Activated CD8-positive, alpha-beta T cell treated with anti-CD3 and anti-CD28 coated beads, Interleukin-2, amount 10 ng/mL, durations not matched to agents 7 days and 5 days (primary cell): ENCODE data around the gene UBL4B. TPM values are rescaled to one million over a fixed set of nuclear protein-coding genes. Genes with fewer than 3 reads are reported as not detected.
"Not testable (repeated sequence)": the region's sequence is repeated elsewhere in the genome, so short reads cannot be mapped to it uniquely, and the experiment has no call there.

ENCODE experiments used
- ATAC-seq: fragments of 150-1000 bp; cut with Tn5 transposase; one replicate; pipeline ENCODE4 v1.10.0; 2021; ENCODE audit warnings: moderate library complexity
- CTCF ChIA-PET: fragments of 350-600 bp; sonication (Branson Sonifier 250); formaldehyde crosslinking; loops from one replicate; lab custom pipeline; 2021; ENCODE audit warnings: antibody characterized with exemption; lab: Charles Lee
- POLR2A ChIA-PET: fragments of 350-600 bp; sonication (Branson Sonifier 250); formaldehyde crosslinking; loops from one replicate; lab custom pipeline; 2021; ENCODE audit warnings: antibody characterized with exemption; lab: Charles Lee
- DNase-seq: peaks from one replicate; pipeline ENCODE4 v3.0.0-alpha.2; 2020
- H3K27ac Mint-ChIP-seq: one replicate; pipeline ENCODE4 v1.8.0; 2021; ENCODE audit warnings: mild to moderate bottlenecking, mixed read lengths
- H3K27me3 Mint-ChIP-seq: one replicate; pipeline ENCODE4 v1.8.0; 2021; ENCODE audit warnings: low read depth, mixed read lengths
- H3K36me3 Mint-ChIP-seq: one replicate; pipeline ENCODE4 v1.8.0; 2021; ENCODE audit warnings: low read depth, mixed read lengths
- H3K4me1 Mint-ChIP-seq: one replicate; pipeline ENCODE4 v1.8.0; 2021; ENCODE audit warnings: low read depth, mixed read lengths
- H3K4me3 Mint-ChIP-seq: one replicate; pipeline ENCODE4 v1.8.0; 2021; ENCODE audit warnings: mild to moderate bottlenecking, mixed read lengths
- H3K9me3 Mint-ChIP-seq: one replicate; pipeline ENCODE4 v1.8.0; 2022; ENCODE audit warnings: mixed read lengths; ENCODE audit not compliant: insufficient read depth
- total RNA-seq, 2 experiments: library from RNA; stranded (reverse); gene quantifications; one replicate each; pipeline ENCODE4 v1.2.3, GENCODE V29; 2021

UBL4B gene
- total RNA-seq, 2 experiments from 2014 or later = not detected

- Mint-ChIP-seq H3K9me3 (no peaks in the 10 kb centered on the region), H3K36me3 (no peaks in the 10 kb centered on the region), H3K27me3 (peaks cover 85% of the 10 kb centered on the region), H3K27ac (no peak within 1 kb of the TSS), H3K4me3 (no peak within 1 kb of the TSS), H3K4me1 (peaks cover 9% of the 10 kb centered on the region)
- DNase-seq (no peak), ATAC-seq (no peak)
- CTCF ChIA-PET = interaction anchor here (0.9 to 1.2 kb wide), 3 partner anchors 11 to 22 kb away, joined by 3 to 5 read pairs (median 4); no protein-coding TSS in a partner anchor
- POLR2A ChIA-PET = no interaction called here
Measured at GRCh38 chr1:110070671-110071242, 41.5 kb upstream of the UBL4B start, which contains the start of gene ALX3. Gene ALX3, minus strand, starts transcription at chr1:110070672. Its CDS starts 60 bp downstream, at chr1:110070612.

- Mint-ChIP-seq H3K4me1 (peaks cover 2% of the 10 kb centered on the region), H3K27ac (no peak overlapping the region), H3K27me3 (peaks cover 63% of the 10 kb centered on the region), H3K4me3 (no peak overlapping the region), H3K9me3 (no peaks in the 10 kb centered on the region), H3K36me3 (no peaks in the 10 kb centered on the region)
- no peak for ATAC-seq
- DNase-seq = no peak
- ChIA-PET POLR2A (no interaction called here), CTCF (interaction anchor here (1.0 to 1.4 kb wide), 3 partner anchors 14 to 38 kb away, joined by 4 read pairs; no protein-coding TSS in a partner anchor)
Measured at GRCh38 chr1:110074166-110074565, 38.1 kb upstream of the UBL4B start.

- H3K27ac Mint-ChIP-seq = no peak overlapping the region
- ChIA-PET POLR2A (no interaction called here), CTCF (interaction anchor here (0.9 to 2.3 kb wide), 5 partner anchors 11 to 47 kb away, joined by 3 to 11 read pairs (median 5); no protein-coding TSS in a partner anchor)
- H3K9me3 Mint-ChIP-seq = no peaks in the 10 kb centered on the region
- DNase-seq (no peak), ATAC-seq (no peak)
- H3K4me1 Mint-ChIP-seq = no peaks in the 10 kb centered on the region
- H3K4me3 Mint-ChIP-seq = no peak overlapping the region
- H3K36me3 Mint-ChIP-seq = no peaks in the 10 kb centered on the region
- H3K27me3 Mint-ChIP-seq = peaks cover 49% of the 10 kb centered on the region
Measured at GRCh38 chr1:110076789-110077500, 35.3 kb upstream of the UBL4B start.

- H3K4me3 Mint-ChIP-seq, ATAC-seq, H3K36me3 Mint-ChIP-seq, DNase-seq, H3K27ac Mint-ChIP-seq, CTCF ChIA-PET, H3K9me3 Mint-ChIP-seq, POLR2A ChIA-PET: not testable (repeated sequence)
- H3K4me1 Mint-ChIP-seq = peaks cover 13% of the 10 kb centered on the region
- H3K27me3 Mint-ChIP-seq = peaks cover 48% of the 10 kb centered on the region
Measured at GRCh38 chr1:110079995-110080394, 32.2 kb upstream of the UBL4B start.

GRCh38 chr1:110081061-110081460 is 31.2 kb upstream of the UBL4B start:
- Mint-ChIP-seq H3K9me3 (no peaks in the 10 kb centered on the region), H3K4me3 (no peak overlapping the region), H3K4me1 (peaks cover 13% of the 10 kb centered on the region), H3K27me3 (peaks cover 52% of the 10 kb centered on the region), H3K27ac (no peak overlapping the region), H3K36me3 (no peaks in the 10 kb centered on the region)
- DNase-seq = no peak
- no peak for ATAC-seq
- POLR2A ChIA-PET = interaction anchor here (1.2 kb wide), 1 partner anchor 10 kb away, joined by 3 read pairs; no protein-coding TSS in a partner anchor
- CTCF ChIA-PET = interaction anchor here (1.4 to 3.6 kb wide), 6 partner anchors 10 to 51 kb away, joined by 4 to 14 read pairs (median 8); no protein-coding TSS in a partner anchor

- peaks cover 13% of the 10 kb centered on the region for H3K4me1 Mint-ChIP-seq
- DNase-seq (no peak), ATAC-seq (no peak)
- ChIA-PET POLR2A (no interaction called here), CTCF (interaction anchor here (0.6 to 3.6 kb wide), 8 partner anchors 9 to 52 kb away, joined by 3 to 14 read pairs (median 4); no protein-coding TSS in a partner anchor)
- H3K36me3 Mint-ChIP-seq = no peaks in the 10 kb centered on the region
- no peak overlapping the region for H3K4me3 Mint-ChIP-seq
- H3K9me3 Mint-ChIP-seq = no peaks in the 10 kb centered on the region
- H3K27ac Mint-ChIP-seq = no peak overlapping the region
- peaks cover 58% of the 10 kb centered on the region for H3K27me3 Mint-ChIP-seq
Measured at GRCh38 chr1:110082477-110082876, 29.8 kb upstream of the UBL4B start.

- no peak for ATAC-seq
- CTCF ChIA-PET = interaction anchor here (0.9 to 3.6 kb wide), 4 partner anchors 10 to 377 kb away, joined by 3 to 10 read pairs (median 4); no protein-coding TSS in a partner anchor
- Mint-ChIP-seq H3K4me3 (peak overlapping the region; percentile 70), H3K36me3 (no peaks in the 10 kb centered on the region), H3K4me1 (peaks cover 13% of the 10 kb centered on the region), H3K27ac (no peak overlapping the region), H3K27me3 (peaks cover 60% of the 10 kb centered on the region), H3K9me3 (no peaks in the 10 kb centered on the region)
- POLR2A ChIA-PET = no interaction called here
- DNase-seq = no peak
Measured at GRCh38 chr1:110083061-110083865, 29.0 kb upstream of the UBL4B start.

GRCh38 chr1:110083866-110084226 is 28.4 kb upstream of the UBL4B start:
- no peak for DNase-seq

GRCh38 chr1:110084227-110085078 is 27.8 kb upstream of the UBL4B start:
- ChIA-PET CTCF (interaction anchor here (3.6 kb wide), 1 partner anchor 30 kb away, joined by 10 read pairs; no protein-coding TSS in a partner anchor), POLR2A (no interaction called here)
- peaks cover 13% of the 10 kb centered on the region for H3K4me1 Mint-ChIP-seq
- H3K36me3 Mint-ChIP-seq = no peaks in the 10 kb centered on the region
- no peak overlapping the region for H3K27ac Mint-ChIP-seq
- DNase-seq = peak; percentile 34
- ATAC-seq = peak; percentile 58
- H3K27me3 Mint-ChIP-seq = peaks cover 58% of the 10 kb centered on the region
- no peaks in the 10 kb centered on the region for H3K9me3 Mint-ChIP-seq
- peak overlapping the region; percentile 70 for H3K4me3 Mint-ChIP-seq

More at GRCh38 chr1:110083866-110084226, 28.4 kb upstream of the UBL4B start:
- Mint-ChIP-seq H3K27ac (no peak overlapping the region), H3K4me3 (peak overlapping the region; percentile 70), H3K9me3 (no peaks in the 10 kb centered on the region), H3K27me3 (peaks cover 58% of the 10 kb centered on the region), H3K4me1 (peaks cover 13% of the 10 kb centered on the region), H3K36me3 (no peaks in the 10 kb centered on the region)
- ChIA-PET POLR2A (no interaction called here), CTCF (interaction anchor here (0.9 to 3.6 kb wide), 2 partner anchors 29 to 376 kb away, joined by 3 to 10 read pairs; no protein-coding TSS in a partner anchor)
- peak; percentile 13 for ATAC-seq

GRCh38 chr1:110085671-110086070 is 26.6 kb upstream of the UBL4B start:
- Mint-ChIP-seq H3K9me3 (no peaks in the 10 kb centered on the region), H3K36me3 (no peaks in the 10 kb centered on the region), H3K27me3 (peaks cover 64% of the 10 kb centered on the region), H3K27ac (no peak overlapping the region), H3K4me1 (peaks cover 13% of the 10 kb centered on the region), H3K4me3 (no peak overlapping the region)
- ChIA-PET POLR2A (no interaction called here), CTCF (no interaction called here)
- DNase-seq (no peak), ATAC-seq (no peak)
